Neural cell (in vitro differentiated cells): ENCODE measurements around the gene PLEKHA7. TPM values are rescaled to one million over a fixed set of nuclear protein-coding genes. Genes with fewer than 3 reads are reported as not detected.

ENCODE experiments used
- H2AFZ ChIP-seq: fragments of 200-600, 300-800 bp; sonication (generic), shearing (Covaris generic); 2 replicates; pipeline ENCODE4 v1.6.0; 2014; ENCODE audit warnings: low read depth, mild to moderate bottlenecking, antibody characterized with exemption, low read length, moderate library complexity
- H3F3A ChIP-seq: fragments of 200-600 bp; shearing (Covaris generic); 2 replicates; pipeline ENCODE4 v1.6.1; 2016; ENCODE audit warnings: mild to moderate bottlenecking, moderate library complexity, mixed read lengths, antibody characterized with exemption, low read length; ENCODE audit not compliant: insufficient read depth, poor library complexity, severe bottlenecking
- H3K27ac ChIP-seq: fragments of 200-600, 300-800 bp; sonication (generic), shearing (Covaris generic); 2 replicates; pipeline ENCODE4 v1.5.1; 2014; ENCODE audit warnings: mild to moderate bottlenecking, low read length, moderate library complexity
- H3K27me3 ChIP-seq: fragments of 300-800, 200-600 bp; sonication (generic), shearing (Covaris generic); 2 replicates; pipeline ENCODE4 v1.6.0; 2014; ENCODE audit warnings: mild to moderate bottlenecking, low read depth, low read length, moderate library complexity; ENCODE audit not compliant: insufficient read depth
- H3K36me3 ChIP-seq: fragments of 300-800, 200-600 bp; sonication (generic), shearing (Covaris generic); 2 replicates; pipeline ENCODE4 v1.5.1; 2014; ENCODE audit warnings: mild to moderate bottlenecking, antibody characterized with exemption, low read length, moderate library complexity; ENCODE audit not compliant: insufficient read depth
- H3K4me2 ChIP-seq: fragments of 300-800, 200-600 bp; sonication (generic), shearing (Covaris generic); 2 replicates; pipeline ENCODE4 v1.6.0; 2014; ENCODE audit warnings: mild to moderate bottlenecking, low read length
- H3K4me3 ChIP-seq: fragments of 300-800, 200-600 bp; sonication (generic), shearing (Covaris generic); 2 replicates; pipeline ENCODE4 v1.5.1; 2014; ENCODE audit warnings: mild to moderate bottlenecking, low read length, moderate library complexity
- H3K79me2 ChIP-seq: fragments of 200-600 bp; shearing (Covaris generic); replicated peaks from 2 replicates; pipeline ENCODE4 v1.6.0; 2014; ENCODE audit warnings: mild to moderate bottlenecking, low read length, moderate library complexity; ENCODE audit not compliant: insufficient read depth
- H3K9ac ChIP-seq: fragments of 300-800, 200-600 bp; sonication (generic), shearing (Covaris generic); 2 replicates; pipeline ENCODE4 v1.6.1; 2016; ENCODE audit warnings: mild to moderate bottlenecking, low read length, mixed read lengths
- H3K9me2 ChIP-seq: fragments of 200-600 bp; shearing (Covaris generic); 2 replicates; pipeline ENCODE4 v1.6.1; 2016; ENCODE audit warnings: mild to moderate bottlenecking, low read length, mixed read lengths; ENCODE audit not compliant: insufficient read depth
- H3K9me3 ChIP-seq: fragments of 200-600, 300-800 bp; sonication (generic), shearing (Covaris generic); 2 replicates; pipeline ENCODE4 v1.6.1; 2016; ENCODE audit warnings: mild to moderate bottlenecking, mixed run types, low read length, moderate library complexity, mixed read lengths
- H4K20me1 ChIP-seq: fragments of 200-600 bp; shearing (Covaris generic); 2 replicates; pipeline ENCODE4 v1.6.1; 2016; ENCODE audit warnings: mild to moderate bottlenecking, mixed run types; ENCODE audit not compliant: insufficient read depth
- CTCF ChIP-seq: fragments of 450-650 bp; IDR thresholded peaks from 2 replicates; pipeline ENCODE4 v1.5.1; 2014; ENCODE audit warnings: antibody characterized with exemption, mild to moderate bottlenecking, moderate library complexity; ENCODE audit not compliant: poor library complexity, severe bottlenecking
- EP300 ChIP-seq: fragments of 450-650 bp; conservative IDR thresholded peaks from 2 replicates; pipeline ENCODE4 v1.6.1; 2014; ENCODE audit warnings: antibody characterized with exemption, mild to moderate bottlenecking, moderate library complexity; ENCODE audit not compliant: poor library complexity, severe bottlenecking
- EZH2 ChIP-seq: fragments of 200-600, 300-800 bp; shearing (Covaris generic), sonication (generic); IDR thresholded peaks from 2 replicates; pipeline ENCODE4 v1.6.1; 2014; ENCODE audit warnings: antibody characterized with exemption, low read length, borderline replicate concordance, mild to moderate bottlenecking; ENCODE audit not compliant: insufficient read depth, poor library complexity, severe bottlenecking
- MXI1 ChIP-seq: fragments of 450-650 bp; conservative IDR thresholded peaks from 2 replicates; pipeline ENCODE4 v1.6.1; 2014; ENCODE audit warnings: antibody characterized with exemption, mild to moderate bottlenecking; ENCODE audit not compliant: poor library complexity, severe bottlenecking
- POLR2AphosphoS5 ChIP-seq: IDR thresholded peaks from 2 replicates; pipeline ENCODE4 v1.6.1; 2012
- RAD21 ChIP-seq: fragments of 450-650 bp; conservative IDR thresholded peaks from 2 replicates; pipeline ENCODE4 v1.6.1; 2014; ENCODE audit warnings: antibody characterized with exemption, mild to moderate bottlenecking, moderate library complexity
- SMC3 ChIP-seq: fragments of 450-650 bp; conservative IDR thresholded peaks from 2 replicates; pipeline ENCODE4 v1.6.1; 2014; ENCODE audit warnings: antibody characterized with exemption, mild to moderate bottlenecking, moderate library complexity; ENCODE audit not compliant: poor library complexity
- TAF1 ChIP-seq: IDR thresholded peaks from 2 replicates; pipeline ENCODE4 v1.6.1; 2012; ENCODE audit warnings: low read depth
- polyA plus RNA-seq: library from polyadenylated mRNA; depleted of rRNA; stranded (reverse); fragments of >200 nt; gene quantifications from 2 replicates; pipeline ENCODE4 v1.2.3, GENCODE V29; 2014
- TF ChIP-seq, protein P1 (sequence below): IDR thresholded peaks from 2 replicates; pipeline ENCODE4 v1.6.1; 2012; ENCODE audit warnings: borderline replicate concordance

The PLEKHA7 gene
- polyA plus RNA-seq, 1 donor from 2014 or later, result 45.7 TPM

DNA sequence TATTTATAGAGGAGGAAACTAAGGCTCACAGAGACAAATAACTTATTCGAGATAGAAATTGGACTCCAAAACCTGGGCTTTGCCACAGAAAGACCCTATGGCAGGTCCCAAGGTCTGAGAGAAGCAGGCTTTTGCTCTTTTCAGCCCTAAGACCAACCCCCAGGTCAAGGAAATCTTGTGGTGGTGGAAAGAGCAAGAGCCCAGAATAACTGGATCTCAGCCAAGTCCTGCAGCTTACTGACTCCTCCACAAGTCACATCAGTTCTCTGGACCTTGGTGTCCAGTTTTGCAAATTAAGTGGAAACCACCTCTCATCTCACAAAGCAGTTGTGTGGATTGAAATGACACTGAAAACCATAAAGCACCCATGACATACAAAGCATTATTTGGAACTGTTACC lies 153.6 kb downstream of the PLEKHA7 start:
- Histone ChIP-seq H3K4me2 (no peak overlapping the region), H3K27ac (no peak overlapping the region), H3F3A (peaks cover 4% of the 10 kb centered on the region), H3K9me3 (no peaks in the 10 kb centered on the region), H3K9ac (no peak overlapping the region), H3K79me2 (peaks cover 27% of the 10 kb centered on the region), H2AFZ (no peak overlapping the region), H3K9me2 (no peaks in the 10 kb centered on the region), H3K36me3 (no peaks in the 10 kb centered on the region), H3K4me3 (peak overlapping the region; percentile 68), H3K27me3 (no peaks in the 10 kb centered on the region), H4K20me1 (no peaks in the 10 kb centered on the region)
- TF ChIP-seq MXI1, result no peak
- TF ChIP-seq POLR2AphosphoS5, result no peak
- no peak for TF ChIP-seq SMC3
- TF ChIP-seq EP300, result no peak
- TF ChIP-seq CTCF, result no peak
- no peak for TF ChIP-seq TAF1
- TF ChIP-seq EZH2, result no peak
- TF ChIP-seq, protein P1, sequence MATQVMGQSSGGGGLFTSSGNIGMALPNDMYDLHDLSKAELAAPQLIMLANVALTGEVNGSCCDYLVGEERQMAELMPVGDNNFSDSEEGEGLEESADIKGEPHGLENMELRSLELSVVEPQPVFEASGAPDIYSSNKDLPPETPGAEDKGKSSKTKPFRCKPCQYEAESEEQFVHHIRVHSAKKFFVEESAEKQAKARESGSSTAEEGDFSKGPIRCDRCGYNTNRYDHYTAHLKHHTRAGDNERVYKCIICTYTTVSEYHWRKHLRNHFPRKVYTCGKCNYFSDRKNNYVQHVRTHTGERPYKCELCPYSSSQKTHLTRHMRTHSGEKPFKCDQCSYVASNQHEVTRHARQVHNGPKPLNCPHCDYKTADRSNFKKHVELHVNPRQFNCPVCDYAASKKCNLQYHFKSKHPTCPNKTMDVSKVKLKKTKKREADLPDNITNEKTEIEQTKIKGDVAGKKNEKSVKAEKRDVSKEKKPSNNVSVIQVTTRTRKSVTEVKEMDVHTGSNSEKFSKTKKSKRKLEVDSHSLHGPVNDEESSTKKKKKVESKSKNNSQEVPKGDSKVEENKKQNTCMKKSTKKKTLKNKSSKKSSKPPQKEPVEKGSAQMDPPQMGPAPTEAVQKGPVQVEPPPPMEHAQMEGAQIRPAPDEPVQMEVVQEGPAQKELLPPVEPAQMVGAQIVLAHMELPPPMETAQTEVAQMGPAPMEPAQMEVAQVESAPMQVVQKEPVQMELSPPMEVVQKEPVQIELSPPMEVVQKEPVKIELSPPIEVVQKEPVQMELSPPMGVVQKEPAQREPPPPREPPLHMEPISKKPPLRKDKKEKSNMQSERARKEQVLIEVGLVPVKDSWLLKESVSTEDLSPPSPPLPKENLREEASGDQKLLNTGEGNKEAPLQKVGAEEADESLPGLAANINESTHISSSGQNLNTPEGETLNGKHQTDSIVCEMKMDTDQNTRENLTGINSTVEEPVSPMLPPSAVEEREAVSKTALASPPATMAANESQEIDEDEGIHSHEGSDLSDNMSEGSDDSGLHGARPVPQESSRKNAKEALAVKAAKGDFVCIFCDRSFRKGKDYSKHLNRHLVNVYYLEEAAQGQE, result no peak

GRCh38 chr11:16859651-16860050 lies 154.6 kb downstream of the PLEKHA7 start:
- Histone ChIP-seq H3K36me3 (peaks cover 2% of the 10 kb centered on the region), H3K9ac (no peak overlapping the region), H3K79me2 (peaks cover 27% of the 10 kb centered on the region), H3K27ac (no peak overlapping the region), H3K4me2 (no peak overlapping the region), H2AFZ (no peak overlapping the region), H3K9me3 (no peaks in the 10 kb centered on the region), H4K20me1 (no peaks in the 10 kb centered on the region), H3K27me3 (no peaks in the 10 kb centered on the region), H3K9me2 (no peaks in the 10 kb centered on the region), H3K4me3 (no peak overlapping the region), H3F3A (peaks cover 4% of the 10 kb centered on the region)
- TF ChIP-seq TAF1, result no peak
- no peak for TF ChIP-seq EZH2
- TF ChIP-seq, protein P1, result no peak
- no peak for TF ChIP-seq POLR2AphosphoS5
- TF ChIP-seq RAD21, result no peak
- TF ChIP-seq CTCF, result no peak
- TF ChIP-seq EP300, result no peak
- no peak for TF ChIP-seq MXI1
- no peak for TF ChIP-seq SMC3
